Astrocyte of the cerebellum (primary cell): ENCODE data around the gene MYRIP.

ENCODE experiments used
- DNase-seq: peaks from one replicate; pipeline ENCODE4 v3.0.0-alpha.2; 2011; ENCODE audit warnings: low read depth
- H3K4me3 ChIP-seq: 2 replicates; pipeline ENCODE4 v1.5.1; 2011; ENCODE audit warnings: mild to moderate bottlenecking, low read depth, low read length, moderate library complexity
- CTCF ChIP-seq: IDR thresholded peaks from 2 replicates; pipeline ENCODE4 v1.5.1; 2012; ENCODE audit warnings: low read length, low read depth, moderate library complexity, mild to moderate bottlenecking; ENCODE audit errors: missing control alignments
- in situ Hi-C: cut with HindIII; loops from 2 replicates; pipeline ENCODE4 v1.10.0; 2017; ENCODE audit warnings: low sequenced_read_pairs

Gene MYRIP

DNA sequence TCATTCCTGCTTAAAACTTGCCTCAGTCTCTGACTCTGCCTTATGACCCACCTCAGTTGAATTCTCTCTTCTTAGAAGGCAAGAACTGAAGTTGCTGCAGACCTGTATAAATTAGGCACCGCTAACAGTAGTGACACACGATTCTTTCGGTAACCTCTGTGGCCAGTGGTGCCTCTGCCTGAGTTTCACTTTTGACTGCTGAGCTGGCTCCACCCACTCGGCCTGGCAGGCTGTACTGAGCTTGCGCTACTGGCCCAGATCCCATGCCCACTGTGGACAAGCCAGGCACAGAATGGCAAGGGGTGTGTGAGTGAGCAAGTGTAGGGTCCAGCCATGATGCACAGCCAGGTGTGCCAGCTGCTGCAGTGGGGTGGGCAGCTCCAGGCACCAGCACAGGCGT lies 481.0 kb downstream of the MYRIP start:
- in situ Hi-C loops = no loop called here

DNA sequence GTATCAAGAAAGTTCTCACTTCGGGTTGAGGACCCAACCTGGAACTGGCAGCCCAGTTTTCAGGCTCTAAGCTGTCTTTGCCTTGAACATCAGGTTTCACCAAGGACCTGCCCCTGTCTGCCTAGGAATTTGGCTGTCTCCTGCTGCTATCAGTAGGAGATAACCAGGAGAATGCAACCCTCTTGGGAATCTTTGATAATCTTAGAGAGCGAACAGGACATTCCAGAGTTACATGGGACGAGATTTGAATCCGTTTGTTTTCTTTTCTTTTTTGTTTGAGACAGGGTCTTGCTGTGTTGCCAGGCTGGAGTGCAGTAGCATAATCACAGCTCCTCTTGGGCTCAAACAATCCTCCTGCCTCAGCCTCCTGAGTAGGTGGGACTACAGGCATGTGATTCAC lies 482.1 kb downstream of the MYRIP start:
- H3K4me3 ChIP-seq = no peak overlapping the region
- DNase-seq = no peak
- in situ Hi-C loops = no loop called here
- TF ChIP-seq CTCF = no peak

More for the DNA sequence above, 481.0 kb downstream of the MYRIP start:
- no peak for TF ChIP-seq CTCF
- no peak overlapping the region for H3K4me3 ChIP-seq
- DNase-seq = no peak

- TF ChIP-seq CTCF = no peak
- in situ Hi-C loops = no loop called here
- H3K4me3 ChIP-seq = no peak overlapping the region
- DNase-seq = no peak
These were observed 483.4 kb downstream of the MYRIP start for GRCh38 chr3:40292637-40293349.

DNA sequence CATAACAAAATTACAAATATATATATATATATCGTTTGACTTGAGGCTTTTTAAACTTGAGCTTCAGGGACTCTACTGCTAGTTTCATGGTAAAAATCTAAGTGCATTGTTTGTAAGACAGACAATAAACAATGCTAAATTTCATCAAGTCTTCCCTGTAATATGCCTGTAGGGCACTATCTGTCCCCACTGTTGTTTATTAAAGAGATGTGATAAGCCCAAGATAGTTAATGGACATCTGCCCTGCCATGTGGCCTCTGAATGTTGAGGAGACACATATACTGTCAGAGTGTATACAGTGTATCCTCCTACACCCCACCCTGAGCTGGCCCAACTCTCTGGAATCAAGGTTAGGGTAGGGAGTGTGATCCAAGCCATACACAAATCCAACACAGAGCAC lies 485.0 kb downstream of the MYRIP start:
- in situ Hi-C loops = no loop called here
- H3K4me3 ChIP-seq = no peak overlapping the region
- no peak for DNase-seq
- no peak for TF ChIP-seq CTCF

GRCh38 chr3:40298075-40298474 lies 488.7 kb downstream of the MYRIP start:
- no peak for DNase-seq
- TF ChIP-seq CTCF = no peak
- in situ Hi-C loops = no loop called here
- H3K4me3 ChIP-seq = no peak overlapping the region

DNA sequence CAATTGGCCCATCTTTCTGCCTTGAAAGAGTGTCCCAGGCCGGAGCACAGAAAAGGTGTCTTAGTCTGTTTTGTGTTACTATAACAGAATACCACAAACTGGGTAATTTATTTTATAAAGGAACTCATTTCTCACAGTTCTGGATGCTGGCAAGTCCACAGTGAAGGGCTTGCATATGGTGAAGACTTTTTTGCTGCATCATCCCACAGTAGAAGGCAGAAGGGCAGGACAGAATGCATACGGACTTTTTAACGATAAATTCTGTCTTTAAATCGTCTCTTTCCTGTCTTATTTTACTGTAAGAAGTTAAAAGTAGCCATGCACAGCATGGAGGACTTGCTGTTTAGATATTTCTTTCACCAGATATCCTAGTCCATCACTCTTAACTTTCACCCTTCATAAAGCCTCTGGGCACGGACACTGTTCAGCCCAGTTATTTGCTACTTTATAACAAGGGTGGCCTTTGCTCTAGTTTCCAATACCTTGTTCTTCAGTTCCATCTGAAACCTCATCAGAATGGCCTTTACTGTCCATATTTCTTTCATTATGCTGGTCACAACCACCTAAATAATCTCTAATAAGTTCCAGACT lies 489.8 kb downstream of the MYRIP start:
- in situ Hi-C loops = no loop called here
- H3K4me3 ChIP-seq = no peak overlapping the region
- DNase-seq = no peak
- TF ChIP-seq CTCF = no peak
